ENCODE data around the gene RPLP2. TPM values are rescaled to one million over a fixed set of nuclear protein-coding genes. Genes with fewer than 3 reads are reported as not detected.
A peak's percentile ranks its signal among the peaks of the same experiment; 100 is the strongest.

RPLP2 gene
- total RNA-seq, 3 donors from 2014 or later (not counting 1 experiment from before 2014, with no cell fraction given), result 1,482 to 1,846 (median 1,534) TPM

DNA sequence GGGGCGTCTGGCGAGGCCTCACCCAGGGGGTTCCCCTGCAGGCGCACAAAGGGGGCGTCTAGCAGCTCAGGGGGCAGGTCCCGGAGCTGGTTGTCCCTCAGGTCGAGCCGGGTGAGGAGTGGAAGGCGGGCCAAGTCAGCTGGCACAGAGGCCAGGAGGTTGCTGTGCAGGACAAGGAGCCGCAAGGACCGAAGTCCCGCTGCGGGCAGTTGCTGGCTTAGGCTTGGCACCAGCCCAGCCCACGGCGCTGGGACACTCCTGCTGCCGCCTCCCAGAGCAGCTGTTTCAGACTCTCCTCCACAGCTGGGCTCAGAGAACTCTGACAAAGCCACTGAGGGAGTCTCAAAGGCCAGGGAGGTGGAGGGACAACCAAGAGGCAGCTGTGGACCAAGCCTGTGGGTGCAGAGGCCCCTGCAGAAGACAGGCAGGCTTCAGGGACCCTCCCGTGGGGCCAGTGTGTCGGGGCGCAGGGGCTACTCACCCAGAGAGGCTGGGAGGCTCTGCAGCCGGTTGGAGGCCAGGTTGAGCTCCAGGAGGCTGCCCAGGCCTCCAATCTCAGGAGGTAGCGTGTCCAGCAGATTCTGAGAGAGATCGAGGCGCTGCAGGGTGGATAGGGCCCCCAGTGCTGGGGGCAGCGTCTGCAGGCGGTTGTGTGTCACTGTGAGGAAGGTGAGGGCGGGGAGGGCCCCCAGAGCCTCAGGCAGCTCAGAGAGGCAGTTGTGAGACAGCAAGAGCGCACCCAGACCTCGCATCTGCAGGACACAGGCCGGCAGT lies 6.9 kb upstream of the RPLP2 start:
- TF ChIP-seq, protein P1, sequence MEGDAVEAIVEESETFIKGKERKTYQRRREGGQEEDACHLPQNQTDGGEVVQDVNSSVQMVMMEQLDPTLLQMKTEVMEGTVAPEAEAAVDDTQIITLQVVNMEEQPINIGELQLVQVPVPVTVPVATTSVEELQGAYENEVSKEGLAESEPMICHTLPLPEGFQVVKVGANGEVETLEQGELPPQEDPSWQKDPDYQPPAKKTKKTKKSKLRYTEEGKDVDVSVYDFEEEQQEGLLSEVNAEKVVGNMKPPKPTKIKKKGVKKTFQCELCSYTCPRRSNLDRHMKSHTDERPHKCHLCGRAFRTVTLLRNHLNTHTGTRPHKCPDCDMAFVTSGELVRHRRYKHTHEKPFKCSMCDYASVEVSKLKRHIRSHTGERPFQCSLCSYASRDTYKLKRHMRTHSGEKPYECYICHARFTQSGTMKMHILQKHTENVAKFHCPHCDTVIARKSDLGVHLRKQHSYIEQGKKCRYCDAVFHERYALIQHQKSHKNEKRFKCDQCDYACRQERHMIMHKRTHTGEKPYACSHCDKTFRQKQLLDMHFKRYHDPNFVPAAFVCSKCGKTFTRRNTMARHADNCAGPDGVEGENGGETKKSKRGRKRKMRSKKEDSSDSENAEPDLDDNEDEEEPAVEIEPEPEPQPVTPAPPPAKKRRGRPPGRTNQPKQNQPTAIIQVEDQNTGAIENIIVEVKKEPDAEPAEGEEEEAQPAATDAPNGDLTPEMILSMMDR (IDR thresholded peaks at IDR 0.05), result no peak
- H3K9me3 ChIP-seq (ENCODE audit: control insufficient read depth, insufficient read depth, low read length), result no peaks in the 10 kb centered on the region
- H3K27ac Mint-ChIP-seq, result no peak overlapping the region
- peaks cover 5% of the 10 kb centered on the region for H3K36me3 ChIP-seq (ENCODE audit: control insufficient read depth, insufficient read depth, low read length)
- no peak overlapping the region for H3K27ac ChIP-seq (ENCODE audit: low read length)
- whole genome bisulfite sequencing (ENCODE audit: insufficient coverage), result 96% methylated on average over 28 of the region's 28 CpGs
- no peaks in the 10 kb centered on the region for H3K27me3 ChIP-seq (ENCODE audit: control insufficient read depth, insufficient read depth, low read length)
- no peak for ATAC-seq
- H3K4me3 Mint-ChIP-seq, result no peak overlapping the region
- DNase-seq, result no peak
- H3K4me3 ChIP-seq (ENCODE audit: low read length), result no peak overlapping the region
- intact Hi-C loops (cut with micrococcal nuclease), result no loop called here
- H3K4me1 Mint-ChIP-seq, result peaks cover 0 to 9% of the 10 kb centered on the region in 2 donors
- no peaks in the 10 kb centered on the region for H3K9me3 Mint-ChIP-seq
- peaks cover 24% of the 10 kb centered on the region for H3K4me1 ChIP-seq (ENCODE audit: control insufficient read depth, insufficient read depth, low read length)
- H3K27me3 Mint-ChIP-seq (ENCODE audit: low read depth in 2 of 2), result no peaks in the 10 kb centered on the region
- H3K36me3 Mint-ChIP-seq, result no peaks in the 10 kb centered on the region

DNA sequence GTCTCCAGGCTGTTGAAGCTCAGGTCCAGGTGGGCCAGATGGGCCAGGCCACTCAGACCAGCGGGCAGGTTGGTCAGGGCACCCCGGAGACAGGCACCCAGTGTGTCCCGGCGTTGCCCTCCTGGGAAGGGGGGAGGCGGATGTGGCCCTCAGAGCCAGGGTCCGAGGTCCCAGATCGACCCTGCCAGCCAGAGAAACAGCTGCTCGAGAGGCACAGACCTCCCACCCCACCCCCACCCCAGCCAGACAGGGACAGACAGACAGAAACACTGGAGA lies 6.4 kb upstream of the RPLP2 start:
- no peak overlapping the region for H3K27ac ChIP-seq (ENCODE audit: low read length)
- Mint-ChIP-seq H3K27ac (no peak overlapping the region), H3K4me3 (peak overlapping the region; percentile 49), H3K9me3 (no peaks in the 10 kb centered on the region), H3K27me3 (ENCODE audit: low read depth in 2 of 2) (no peaks in the 10 kb centered on the region), H3K36me3 (no peaks in the 10 kb centered on the region), H3K4me1 (peaks cover under 1 to 11% of the 10 kb centered on the region in 2 donors)
- peaks cover 25% of the 10 kb centered on the region for H3K4me1 ChIP-seq (ENCODE audit: control insufficient read depth, insufficient read depth, low read length)
- no peak overlapping the region for H3K4me3 ChIP-seq (ENCODE audit: low read length)
- H3K9me3 ChIP-seq (ENCODE audit: control insufficient read depth, insufficient read depth, low read length), result no peaks in the 10 kb centered on the region
- TF ChIP-seq, protein P1 (IDR thresholded peaks at IDR 0.05), result no peak
- intact Hi-C loops (cut with micrococcal nuclease), result no loop called here
- no peaks in the 10 kb centered on the region for H3K27me3 ChIP-seq (ENCODE audit: control insufficient read depth, insufficient read depth, low read length)
- no peak for ATAC-seq
- DNase-seq, result no peak
- 93% methylated on average over 6 of the region's 8 CpGs for WGBS (ENCODE audit: insufficient coverage)
- peaks cover 5% of the 10 kb centered on the region for H3K36me3 ChIP-seq (ENCODE audit: control insufficient read depth, insufficient read depth, low read length)

DNA sequence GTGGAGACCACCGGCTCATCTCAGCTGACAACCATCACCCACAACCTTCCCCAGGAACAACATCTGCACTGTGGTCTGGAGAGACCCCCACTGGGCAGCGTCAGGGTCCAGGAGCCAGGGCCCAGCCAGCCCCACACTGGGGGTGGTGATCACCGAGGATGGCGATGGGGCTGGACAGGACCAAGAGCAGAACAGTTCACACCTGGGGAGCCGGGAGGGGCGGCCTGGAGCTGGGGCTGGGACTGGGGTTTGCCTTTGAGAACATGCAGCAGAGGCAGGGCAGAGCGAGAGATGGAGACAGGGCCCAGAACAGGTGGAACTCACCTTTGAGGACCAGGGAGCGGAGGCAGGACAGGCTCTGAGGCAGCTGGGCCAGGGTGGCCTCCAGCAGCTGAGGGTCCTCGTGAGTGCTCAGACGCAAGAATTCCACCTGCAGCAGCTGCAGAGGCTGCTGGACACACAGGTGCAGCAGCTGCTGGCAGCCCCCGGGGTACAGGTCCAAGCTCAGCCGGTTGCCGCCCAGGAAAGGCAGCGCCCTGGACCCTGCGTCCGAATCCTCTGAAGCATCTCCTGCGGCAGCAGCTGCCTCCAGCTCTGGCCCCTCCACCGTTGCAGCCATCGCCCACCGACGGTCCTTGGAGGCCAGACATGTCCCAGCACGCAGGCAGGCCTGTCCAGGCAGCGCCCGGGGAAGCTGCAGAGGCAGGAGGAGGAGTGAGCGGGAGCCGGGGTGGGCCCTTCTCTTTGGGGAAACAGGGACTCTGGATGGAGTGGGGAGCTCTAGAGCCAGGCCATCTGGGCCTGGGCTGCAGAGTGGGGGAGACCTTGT lies 5.8 kb upstream of the RPLP2 start:
- TF ChIP-seq, protein P1 (IDR thresholded peaks at IDR 0.05), result no peak
- no peaks in the 10 kb centered on the region for H3K27me3 ChIP-seq (ENCODE audit: control insufficient read depth, insufficient read depth, low read length)
- no peak overlapping the region for H3K4me3 ChIP-seq (ENCODE audit: low read length)
- H3K4me1 Mint-ChIP-seq, result peaks cover 6 to 17% of the 10 kb centered on the region in 2 donors
- peaks cover 27% of the 10 kb centered on the region for H3K4me1 ChIP-seq (ENCODE audit: control insufficient read depth, insufficient read depth, low read length)
- peak overlapping the region; percentile 81 for H3K4me3 Mint-ChIP-seq
- H3K36me3 ChIP-seq (ENCODE audit: control insufficient read depth, insufficient read depth, low read length), result peaks cover 5% of the 10 kb centered on the region
- no peak for ATAC-seq
- H3K27ac Mint-ChIP-seq, result peak overlapping the region; percentile 61 to 81
- no peaks in the 10 kb centered on the region for H3K9me3 Mint-ChIP-seq
- intact Hi-C loops (cut with micrococcal nuclease), result no loop called here
- H3K27ac ChIP-seq (ENCODE audit: low read length), result peak overlapping the region; percentile 64
- H3K27me3 Mint-ChIP-seq (ENCODE audit: low read depth in 2 of 2), result no peaks in the 10 kb centered on the region
- no peak for DNase-seq
- 67% methylated on average over 26 of the region's 26 CpGs for WGBS (ENCODE audit: insufficient coverage)
- no peaks in the 10 kb centered on the region for H3K9me3 ChIP-seq (ENCODE audit: control insufficient read depth, insufficient read depth, low read length)
- H3K36me3 Mint-ChIP-seq, result no peaks in the 10 kb centered on the region
